Measurements from ENCODE around the gene CTU1.

- no peak for TF ChIP-seq RBBP5 (conservative IDR thresholded peaks at IDR 0.05)
- TF ChIP-seq EP300 (IDR thresholded peaks at IDR 0.05; ENCODE audit: borderline replicate concordance in 1 of 2, control insufficient read depth in 1 of 2, low read depth in 2 of 2, low read length in 2 of 2), result no peak
Observed at GRCh38 chr19:51124216-51124615, 16.0 kb upstream of the CTU1 start.

Measured in GM12878 (cell line).